IPS DF 6.9 (cell line): Measurements from ENCODE around the gene THRB.

Source experiments
- DNase-seq: peaks from one replicate; pipeline ENCODE4 v3.0.0-alpha.2; 2013; ENCODE audit warnings: low read depth, low spot score
- H3K27ac ChIP-seq: one replicate; pipeline ENCODE4 v1.5.1; 2013; ENCODE audit warnings: low read length, control low read depth
- H3K27me3 ChIP-seq: 2 replicates; pipeline ENCODE4 v1.6.1; 2013; ENCODE audit warnings: mild to moderate bottlenecking, low read length; ENCODE audit not compliant: control insufficient read depth, insufficient read depth
- H3K36me3 ChIP-seq: 2 replicates; pipeline ENCODE4 v1.6.1; 2013; ENCODE audit warnings: low read length; ENCODE audit not compliant: control insufficient read depth, insufficient read depth
- H3K4me1 ChIP-seq: 2 replicates; pipeline ENCODE4 v1.6.1; 2013; ENCODE audit warnings: low read length; ENCODE audit not compliant: control insufficient read depth, insufficient read depth
- H3K4me3 ChIP-seq: 2 replicates; pipeline ENCODE4 v1.5.1; 2013; ENCODE audit warnings: mild to moderate bottlenecking, low read length
- H3K9me3 ChIP-seq: 2 replicates; pipeline ENCODE4 v1.6.1; 2013; ENCODE audit warnings: low read length, inconsistent platforms; ENCODE audit not compliant: control insufficient read depth, insufficient read depth
- WGBS: extraction: QIAGEN DNeasy Blood & Tissue Kit; methylation state at CpG from one replicate; pipeline ENCODE4 v1.1.7; 2013; ENCODE audit warnings: mixed read lengths, missing lambda C conversion rate; ENCODE audit not compliant: insufficient read length, insufficient coverage; 5-methylcytosine and 5-hydroxymethylcytosine counted together

The THRB gene

DNA sequence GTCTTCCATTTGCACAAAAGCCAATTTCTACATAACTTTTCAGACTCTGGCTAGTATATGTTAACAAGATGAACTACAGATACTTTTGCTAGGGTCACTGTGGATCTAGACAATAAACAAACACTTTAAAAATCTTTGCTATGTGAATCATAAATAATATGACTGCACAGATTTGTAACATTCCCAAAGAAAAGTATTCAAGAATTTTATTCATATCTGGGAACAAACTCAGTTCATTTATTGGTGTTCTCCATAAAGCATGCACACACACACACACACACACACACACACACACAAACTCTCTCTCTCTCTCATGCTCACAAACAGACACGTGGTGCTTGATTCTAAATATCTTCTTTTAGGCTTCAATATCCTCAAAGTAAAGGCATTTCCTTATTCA lies 18.8 kb upstream of the THRB start:
- no CpG with 5 or more reads among the region's 1 CpG for whole genome bisulfite sequencing
- Histone ChIP-seq H3K4me1 (no peaks in the 10 kb centered on the region), H3K27me3 (peaks cover 1% of the 10 kb centered on the region; the same call in 1 of the 2 replicates), H3K9me3 (no peaks in the 10 kb centered on the region), H3K27ac (no peak overlapping the region), H3K36me3 (no peaks in the 10 kb centered on the region), H3K4me3 (no peak overlapping the region)
- DNase-seq = no peak

DNA sequence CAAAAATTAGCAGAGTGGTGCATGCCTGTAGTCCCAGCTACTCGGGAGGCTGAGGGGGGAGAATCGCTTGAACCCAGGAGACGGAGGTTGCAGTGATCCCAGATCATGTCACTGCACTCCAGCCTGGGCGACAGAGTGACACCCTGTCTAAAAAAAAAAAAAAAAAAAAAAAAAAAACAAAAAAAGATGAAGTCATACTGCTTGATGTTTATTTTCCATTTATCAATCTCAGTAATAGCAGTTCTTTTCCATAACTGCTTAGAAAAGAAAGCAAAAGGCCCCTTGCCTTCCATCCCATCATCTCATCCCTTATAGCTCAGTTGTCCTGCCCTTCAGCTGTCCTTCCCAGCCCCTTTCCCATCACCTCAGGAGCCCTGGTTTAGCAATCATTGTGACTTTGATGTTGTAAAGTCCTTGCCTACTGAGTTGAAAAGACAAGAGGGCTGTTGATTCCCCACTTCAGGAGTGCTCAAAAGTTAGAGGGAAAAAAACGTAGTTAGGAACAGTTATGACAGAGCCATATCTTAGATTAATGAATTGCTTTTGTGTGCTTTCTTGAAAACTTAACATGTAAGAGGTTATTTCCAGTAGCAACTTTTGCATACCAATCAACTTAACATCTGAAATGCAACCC lies 18.0 kb upstream of the THRB start:
- WGBS = no CpG with 5 or more reads among the region's 5 CpGs
- no peaks in the 10 kb centered on the region for H3K9me3 ChIP-seq

DNA sequence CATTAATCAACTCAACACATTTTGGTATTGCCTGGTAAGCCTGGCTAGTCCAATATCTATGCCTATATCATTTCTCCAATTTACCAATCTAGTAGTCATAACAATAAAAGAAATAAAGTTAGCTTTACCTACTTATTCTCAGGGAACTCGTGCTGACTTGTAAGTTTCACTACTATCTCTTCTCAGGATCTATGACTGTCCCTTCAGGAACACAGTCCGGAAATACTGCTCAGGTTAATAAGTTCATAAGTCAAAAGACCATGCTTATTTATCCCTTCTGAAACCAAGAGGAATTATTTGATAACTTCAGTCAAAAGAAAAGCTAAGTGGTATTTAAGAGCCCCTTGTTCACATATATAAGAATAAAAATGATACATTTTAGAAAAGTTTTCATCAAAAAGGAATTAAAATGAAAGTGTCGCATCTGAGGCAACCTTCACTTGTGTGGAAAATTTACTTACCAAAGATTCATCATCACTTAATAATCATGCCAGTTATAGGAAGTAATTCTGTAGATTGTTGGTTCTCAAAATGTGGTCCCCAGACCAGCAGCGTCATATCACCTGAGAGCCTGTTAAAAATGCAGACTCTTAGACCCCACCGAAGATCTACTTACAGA lies 15.5 kb upstream of the THRB start:
- Histone ChIP-seq H3K36me3 (no peaks in the 10 kb centered on the region), H3K4me3 (no peak overlapping the region), H3K27ac (no peak overlapping the region), H3K4me1 (peaks cover 2% of the 10 kb centered on the region; the same call in 1 of the 2 replicates), H3K9me3 (no peaks in the 10 kb centered on the region), H3K27me3 (no peaks in the 10 kb centered on the region)
- no peak for DNase-seq
- WGBS = no CpG with 5 or more reads among the region's 5 CpGs

More for the DNA sequence above, 18.0 kb upstream of the THRB start:
- H3K27ac ChIP-seq = no peak overlapping the region
- peaks cover under 1% of the 10 kb centered on the region; the same call in 1 of the 2 replicates for H3K4me1 ChIP-seq
- no peak for DNase-seq
- H3K4me3 ChIP-seq = no peak overlapping the region
- H3K27me3 ChIP-seq = no peaks in the 10 kb centered on the region
- H3K36me3 ChIP-seq = no peaks in the 10 kb centered on the region

DNA sequence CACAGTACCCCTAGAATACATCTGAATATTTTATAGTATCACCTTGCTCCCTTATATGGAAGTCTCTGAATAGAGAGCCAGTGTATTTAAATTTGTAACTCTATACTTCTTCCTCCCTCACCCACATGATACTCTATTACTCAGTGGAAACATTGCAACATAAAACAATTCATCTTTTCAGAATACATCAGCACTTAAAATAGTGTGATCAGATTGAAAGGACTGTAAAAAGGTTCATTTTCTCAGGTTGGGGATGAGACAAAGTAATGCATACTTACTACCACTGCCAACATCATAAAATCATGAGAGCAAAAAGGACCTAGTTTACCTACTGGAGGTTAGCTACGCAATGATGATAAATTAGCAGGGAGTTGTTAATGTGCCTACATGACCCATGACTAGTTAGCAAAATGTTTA lies 13.8 kb upstream of the THRB start:
- H3K4me1 ChIP-seq = peaks cover 2% of the 10 kb centered on the region; the same call in 1 of the 2 replicates
- no peaks in the 10 kb centered on the region for H3K36me3 ChIP-seq
- H3K4me3 ChIP-seq = no peak overlapping the region
- no peaks in the 10 kb centered on the region for H3K9me3 ChIP-seq
- no peak overlapping the region for H3K27ac ChIP-seq
- no peak for DNase-seq
- no peaks in the 10 kb centered on the region for H3K27me3 ChIP-seq
- no CpG with 5 or more reads among the region's 1 CpG for WGBS

DNA sequence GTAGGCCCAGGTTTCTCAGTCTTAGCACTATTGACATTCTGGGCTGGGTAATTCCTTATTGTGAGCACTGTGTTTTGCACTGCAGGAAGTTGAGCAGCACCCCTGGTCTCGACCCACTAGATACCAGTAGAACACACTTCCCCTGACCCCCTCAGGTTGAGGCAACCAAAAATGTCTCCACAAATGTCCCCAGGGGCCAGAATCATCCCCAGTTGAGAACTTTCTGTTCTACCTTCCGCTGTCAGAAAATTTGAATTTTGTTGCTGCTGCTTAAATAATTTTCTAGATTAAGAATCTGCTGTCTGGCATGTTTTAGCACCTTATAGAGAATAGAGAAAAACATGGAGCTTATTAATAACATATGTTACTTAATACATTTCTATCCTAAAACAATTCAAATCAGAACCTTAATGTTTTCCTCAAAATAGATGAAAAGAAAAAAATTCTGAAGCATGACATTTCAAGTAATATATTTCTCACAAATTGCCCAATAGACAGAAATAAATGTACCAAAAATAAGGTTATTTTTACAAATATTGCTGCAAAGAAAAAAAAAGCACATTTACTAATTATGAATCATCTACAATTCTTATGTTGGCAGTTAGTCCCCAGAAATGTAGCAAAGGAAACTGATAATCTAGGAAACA lies 13.2 kb upstream of the THRB start:
- Histone ChIP-seq H3K36me3 (no peaks in the 10 kb centered on the region), H3K27ac (no peak overlapping the region), H3K9me3 (no peaks in the 10 kb centered on the region), H3K4me3 (no peak overlapping the region), H3K27me3 (no peaks in the 10 kb centered on the region), H3K4me1 (peaks cover 2% of the 10 kb centered on the region; the same call in 1 of the 2 replicates)
- DNase-seq = no peak
- WGBS = no CpG with 5 or more reads among the region's 2 CpGs

DNA sequence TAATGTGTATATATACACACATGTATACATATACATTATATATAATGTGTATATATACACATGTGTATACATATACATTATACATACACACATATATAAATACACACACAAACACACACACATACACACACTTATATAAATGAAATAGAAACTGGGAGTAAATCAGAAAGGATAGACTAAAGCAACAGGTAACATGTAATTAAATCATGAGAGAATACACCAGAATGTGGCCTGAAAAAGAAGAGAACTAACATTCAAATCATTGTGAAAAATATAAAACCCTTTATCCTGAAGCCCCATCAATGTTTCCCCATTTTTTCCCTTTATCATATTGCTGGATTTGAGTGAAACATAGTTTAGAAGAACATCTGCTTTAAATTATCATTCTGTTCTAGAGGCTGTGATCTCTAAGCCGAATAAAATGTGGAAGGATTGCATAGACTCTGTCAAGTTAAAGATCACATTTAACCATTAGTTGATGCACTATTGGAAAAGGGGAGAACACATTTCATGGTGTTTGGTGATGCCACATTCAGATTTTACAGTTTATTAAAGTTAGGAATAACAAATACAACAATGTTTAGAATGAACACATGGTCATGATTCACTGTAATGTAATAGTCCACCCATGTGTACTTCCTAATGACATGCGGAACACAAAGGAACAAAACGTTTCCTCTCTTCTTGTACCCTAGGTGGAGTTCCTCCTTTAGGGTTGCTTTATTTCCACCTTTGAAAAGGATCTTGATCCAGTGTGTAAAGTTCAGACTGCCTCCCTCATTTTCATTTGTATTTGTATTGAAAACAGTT lies 12.5 kb upstream of the THRB start:
- no peak overlapping the region for H3K4me3 ChIP-seq
- no peak for DNase-seq
- H3K27ac ChIP-seq = no peak overlapping the region
- no peaks in the 10 kb centered on the region for H3K9me3 ChIP-seq
- no peaks in the 10 kb centered on the region for H3K36me3 ChIP-seq
- H3K4me1 ChIP-seq = peaks cover 2% of the 10 kb centered on the region; the same call in 1 of the 2 replicates
- no peaks in the 10 kb centered on the region for H3K27me3 ChIP-seq
- no CpG with 5 or more reads among the region's 3 CpGs for WGBS

DNA sequence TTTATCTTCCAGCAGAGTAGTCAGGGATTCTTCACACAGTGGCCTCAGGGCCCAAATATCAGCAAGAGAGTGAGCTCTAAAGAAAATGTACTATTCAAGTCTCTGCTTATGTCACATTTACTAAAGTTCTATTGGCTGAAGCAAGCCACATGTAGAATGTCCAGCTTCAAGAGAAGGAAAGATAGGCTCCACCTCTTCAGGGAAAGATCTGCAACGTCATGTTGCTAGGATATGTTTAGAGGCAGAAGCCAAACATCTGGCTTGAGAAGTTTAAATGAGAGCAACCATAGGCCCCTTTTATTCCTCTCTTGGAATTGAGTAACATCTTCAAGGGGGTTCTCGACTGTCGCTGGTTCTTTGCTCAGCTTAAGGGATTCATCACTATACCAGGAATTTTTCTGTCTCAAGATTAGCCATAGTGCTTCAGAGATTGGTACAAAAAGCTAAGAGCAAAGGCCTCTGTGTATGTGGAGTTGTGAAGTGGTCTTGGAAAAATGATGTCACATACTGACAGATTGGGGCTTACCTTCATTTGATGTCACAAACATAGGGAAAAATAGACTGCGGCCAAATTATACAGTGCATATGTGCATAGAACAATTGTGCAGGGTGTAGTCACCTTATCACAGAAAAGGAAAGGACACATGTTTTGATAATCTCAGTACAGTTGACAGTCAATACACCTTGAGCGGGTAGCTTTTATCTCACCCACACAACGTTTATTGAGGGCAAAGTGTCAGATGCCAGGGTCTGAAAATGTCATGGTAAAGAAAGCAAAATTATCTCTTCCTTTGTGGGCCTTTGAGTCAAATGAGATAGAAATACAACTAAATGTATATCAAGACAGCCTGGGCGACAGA lies 11.3 kb upstream of the THRB start:
- Histone ChIP-seq H3K4me3 (no peak overlapping the region), H3K27ac (no peak overlapping the region), H3K4me1 (peaks cover 2% of the 10 kb centered on the region; the same call in 1 of the 2 replicates), H3K9me3 (no peaks in the 10 kb centered on the region), H3K36me3 (no peaks in the 10 kb centered on the region), H3K27me3 (no peaks in the 10 kb centered on the region)
- DNase-seq = no peak
- WGBS = no CpG with 5 or more reads among the region's 7 CpGs

DNA sequence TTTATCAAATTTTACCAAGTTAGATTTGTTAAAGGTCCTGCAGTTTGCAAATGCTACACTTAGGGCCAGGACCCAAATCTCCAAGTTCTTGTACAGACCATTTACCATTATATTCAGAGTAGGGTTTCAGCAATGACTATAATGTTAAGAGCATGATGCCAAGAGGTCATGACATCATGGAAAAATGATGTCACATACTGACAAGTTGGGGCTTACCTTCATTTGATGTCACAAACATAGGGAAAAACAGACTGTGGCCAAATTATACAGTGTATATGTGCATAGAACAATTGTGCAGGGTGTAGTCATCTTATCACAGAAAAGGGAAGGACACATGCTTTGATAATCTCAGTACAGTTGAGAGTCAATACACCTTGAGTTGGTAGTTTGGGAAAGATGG lies 10.1 kb upstream of the THRB start:
- Histone ChIP-seq H3K27me3 (no peaks in the 10 kb centered on the region), H3K27ac (no peak overlapping the region), H3K36me3 (no peaks in the 10 kb centered on the region), H3K9me3 (no peaks in the 10 kb centered on the region), H3K4me1 (peaks cover 2% of the 10 kb centered on the region; the same call in 1 of the 2 replicates), H3K4me3 (no peak overlapping the region)
- no peak for DNase-seq

DNA sequence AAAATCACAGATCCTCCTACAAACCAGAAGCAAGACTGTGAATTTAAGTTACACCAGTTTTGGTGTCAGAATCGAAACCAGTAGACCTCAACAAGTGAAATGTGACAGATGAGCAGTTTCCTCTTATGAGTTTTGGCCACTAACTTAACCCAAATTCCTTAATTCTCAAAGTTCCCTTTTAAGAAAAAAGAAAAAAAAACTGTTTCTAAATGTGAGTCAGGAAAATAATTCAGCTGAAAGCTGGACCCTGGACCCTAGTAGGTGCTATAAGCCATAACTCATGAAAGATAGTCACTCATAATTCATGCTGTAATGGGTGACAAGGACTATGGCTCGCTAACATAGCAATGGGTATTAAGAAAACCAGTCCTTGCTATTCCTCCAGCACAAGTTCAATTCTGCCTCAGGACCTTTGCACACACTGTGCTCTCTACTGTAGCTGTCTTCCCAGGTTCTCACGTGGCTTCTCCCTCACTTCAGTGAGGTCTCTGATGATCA lies 9.0 kb upstream of the THRB start:
- H3K27me3 ChIP-seq = no peaks in the 10 kb centered on the region
- no peak overlapping the region for H3K4me3 ChIP-seq
- DNase-seq = no peak
- no peaks in the 10 kb centered on the region for H3K36me3 ChIP-seq
- WGBS = no CpG with 5 or more reads among the region's 3 CpGs
- H3K27ac ChIP-seq = no peak overlapping the region
- no peaks in the 10 kb centered on the region for H3K9me3 ChIP-seq
- peaks cover 2% of the 10 kb centered on the region; the same call in 1 of the 2 replicates for H3K4me1 ChIP-seq
